RWPE2 (cell line): Measurements from ENCODE around the gene LCN2.
"Not testable (repeated sequence)": the region's sequence is repeated elsewhere in the genome, so short reads cannot be mapped to it uniquely, and the experiment has no call there.

Experiments used
- ATAC-seq: fragments of 200-7000 bp; cut with Tn5 transposase; 3 replicates; pipeline ENCODE4 v1.9.1; 2021; ENCODE audit warnings: low read depth
- DNase-seq: peaks from one replicate; pipeline ENCODE4 v3.0.0-alpha.2; 2020; ENCODE audit warnings: low spot score
- H3K27ac ChIP-seq: fragments of 450-650 bp; 2 replicates; pipeline ENCODE4 v1.5.1; 2017; ENCODE audit warnings: mild to moderate bottlenecking; ENCODE audit not compliant: poor library complexity, severe bottlenecking
- H3K27me3 ChIP-seq: fragments of 250-450 bp; sonication (Bioruptor Pico); 2 replicates; pipeline ENCODE4 v1.5.1; 2021; ENCODE audit warnings: mild to moderate bottlenecking, moderate library complexity; ENCODE audit not compliant: insufficient read depth, poor library complexity, severe bottlenecking
- H3K36me3 ChIP-seq: fragments of 250-450 bp; sonication (Bioruptor Pico); 2 replicates; pipeline ENCODE4 v1.5.1; 2020; ENCODE audit warnings: low read depth, mild to moderate bottlenecking, moderate library complexity
- H3K4me1 ChIP-seq: fragments of 250-450 bp; sonication (Bioruptor Pico); 2 replicates; pipeline ENCODE4 v1.5.1; 2021; ENCODE audit warnings: mild to moderate bottlenecking, moderate library complexity; ENCODE audit not compliant: insufficient read depth, poor library complexity, severe bottlenecking
- H3K4me3 ChIP-seq: fragments of 250-450 bp; sonication (Bioruptor Pico); 2 replicates; pipeline ENCODE4 v1.5.1; 2021; ENCODE audit warnings: mild to moderate bottlenecking, moderate library complexity; ENCODE audit not compliant: severe bottlenecking
- H3K9me3 ChIP-seq: fragments of 250-450 bp; sonication (Bioruptor Pico); 2 replicates; pipeline ENCODE4 v1.5.1; 2021; ENCODE audit warnings: mild to moderate bottlenecking, moderate library complexity; ENCODE audit not compliant: severe bottlenecking
- TF ChIP-seq, protein P1 (sequence below): fragments of 450-650 bp; IDR thresholded peaks from one replicate; pipeline ENCODE4 v1.5.1; 2017; ENCODE audit warnings: mild to moderate bottlenecking, moderate library complexity; ENCODE audit not compliant: poor library complexity, severe bottlenecking

Gene LCN2

GRCh38 chr9:128109050-128109709 lies 40.1 kb upstream of the LCN2 start:
- Histone ChIP-seq H3K4me1 (no peaks in the 10 kb centered on the region), H3K27ac (no peak overlapping the region), H3K9me3 (no peaks in the 10 kb centered on the region), H3K27me3 (no peaks in the 10 kb centered on the region), H3K4me3 (no peak overlapping the region), H3K36me3 (peaks cover 31% of the 10 kb centered on the region)
- TF ChIP-seq, protein P1, sequence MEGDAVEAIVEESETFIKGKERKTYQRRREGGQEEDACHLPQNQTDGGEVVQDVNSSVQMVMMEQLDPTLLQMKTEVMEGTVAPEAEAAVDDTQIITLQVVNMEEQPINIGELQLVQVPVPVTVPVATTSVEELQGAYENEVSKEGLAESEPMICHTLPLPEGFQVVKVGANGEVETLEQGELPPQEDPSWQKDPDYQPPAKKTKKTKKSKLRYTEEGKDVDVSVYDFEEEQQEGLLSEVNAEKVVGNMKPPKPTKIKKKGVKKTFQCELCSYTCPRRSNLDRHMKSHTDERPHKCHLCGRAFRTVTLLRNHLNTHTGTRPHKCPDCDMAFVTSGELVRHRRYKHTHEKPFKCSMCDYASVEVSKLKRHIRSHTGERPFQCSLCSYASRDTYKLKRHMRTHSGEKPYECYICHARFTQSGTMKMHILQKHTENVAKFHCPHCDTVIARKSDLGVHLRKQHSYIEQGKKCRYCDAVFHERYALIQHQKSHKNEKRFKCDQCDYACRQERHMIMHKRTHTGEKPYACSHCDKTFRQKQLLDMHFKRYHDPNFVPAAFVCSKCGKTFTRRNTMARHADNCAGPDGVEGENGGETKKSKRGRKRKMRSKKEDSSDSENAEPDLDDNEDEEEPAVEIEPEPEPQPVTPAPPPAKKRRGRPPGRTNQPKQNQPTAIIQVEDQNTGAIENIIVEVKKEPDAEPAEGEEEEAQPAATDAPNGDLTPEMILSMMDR, result no peak
- DNase-seq (no peak), ATAC-seq (no peak)

DNA sequence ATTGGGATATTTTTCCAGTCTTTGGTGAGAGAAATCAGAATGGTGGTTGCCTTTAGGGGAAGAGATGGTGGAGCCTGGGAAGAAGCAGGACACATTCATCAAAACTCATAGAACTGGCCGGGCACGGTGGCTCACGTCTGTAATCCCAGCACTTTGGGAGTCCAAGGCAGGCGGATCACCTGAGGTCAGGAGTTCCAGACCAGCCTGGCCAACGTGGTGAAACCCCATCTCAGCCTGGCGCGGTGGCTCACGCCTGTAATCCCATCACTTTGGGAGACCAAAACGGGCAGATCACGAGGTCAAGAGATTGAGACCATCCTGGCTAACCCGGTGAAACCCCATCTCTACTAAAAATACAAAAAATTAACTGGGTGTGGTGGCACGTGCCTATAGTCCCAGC lies 37.5 kb upstream of the LCN2 start:
- not testable (repeated sequence) for DNase-seq, H3K27me3 ChIP-seq, H3K4me1 ChIP-seq, H3K27ac ChIP-seq, H3K4me3 ChIP-seq, H3K9me3 ChIP-seq, ATAC-seq
- H3K36me3 ChIP-seq, result peaks cover 15% of the 10 kb centered on the region

DNA sequence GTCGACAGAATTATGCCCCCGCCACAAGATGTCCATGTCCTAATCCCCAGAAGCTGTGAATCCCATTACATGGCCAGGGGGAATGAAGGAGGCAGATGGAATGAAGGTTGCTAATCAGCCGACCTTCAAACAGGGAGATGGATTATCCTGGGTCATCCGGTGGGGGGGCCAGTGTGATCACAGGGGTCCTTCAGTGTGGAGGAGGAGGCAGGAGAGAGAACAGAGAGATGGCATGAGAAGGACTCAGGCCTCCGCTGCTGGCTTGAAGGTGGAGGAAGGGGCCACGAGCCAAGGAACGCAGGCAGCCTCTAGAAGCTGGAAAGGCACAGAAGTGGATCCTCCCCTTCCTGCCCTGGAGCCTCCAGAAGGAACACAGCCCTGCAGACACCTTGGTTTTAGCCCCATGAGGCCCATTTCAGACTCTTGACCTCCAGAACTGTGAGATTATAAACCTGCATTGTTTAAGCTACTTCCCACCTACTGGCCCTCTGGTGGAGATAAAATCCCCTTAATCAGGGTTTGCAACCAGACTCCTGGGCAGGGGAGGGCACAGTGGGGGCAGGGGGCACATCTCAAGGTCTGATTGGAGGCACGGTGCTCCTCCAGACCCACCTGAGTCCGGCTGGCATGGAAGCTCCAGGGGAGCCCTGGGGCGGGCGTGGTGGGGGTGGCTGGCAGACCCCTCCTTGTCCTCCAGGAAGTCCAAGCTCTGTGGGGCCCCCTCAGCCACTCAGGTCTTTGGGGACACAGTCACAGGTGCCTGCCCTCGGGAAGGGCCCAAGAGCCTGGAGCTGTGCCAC lies 35.5 kb upstream of the LCN2 start:
- no peaks in the 10 kb centered on the region for H3K27me3 ChIP-seq
- no peak overlapping the region for H3K4me3 ChIP-seq
- no peaks in the 10 kb centered on the region for H3K9me3 ChIP-seq
- no peaks in the 10 kb centered on the region for H3K36me3 ChIP-seq
- DNase-seq (peak; percentile 45), ATAC-seq (no peak)
- TF ChIP-seq, protein P1, result no peak
- no peaks in the 10 kb centered on the region for H3K4me1 ChIP-seq
- H3K27ac ChIP-seq, result no peak overlapping the region

DNA sequence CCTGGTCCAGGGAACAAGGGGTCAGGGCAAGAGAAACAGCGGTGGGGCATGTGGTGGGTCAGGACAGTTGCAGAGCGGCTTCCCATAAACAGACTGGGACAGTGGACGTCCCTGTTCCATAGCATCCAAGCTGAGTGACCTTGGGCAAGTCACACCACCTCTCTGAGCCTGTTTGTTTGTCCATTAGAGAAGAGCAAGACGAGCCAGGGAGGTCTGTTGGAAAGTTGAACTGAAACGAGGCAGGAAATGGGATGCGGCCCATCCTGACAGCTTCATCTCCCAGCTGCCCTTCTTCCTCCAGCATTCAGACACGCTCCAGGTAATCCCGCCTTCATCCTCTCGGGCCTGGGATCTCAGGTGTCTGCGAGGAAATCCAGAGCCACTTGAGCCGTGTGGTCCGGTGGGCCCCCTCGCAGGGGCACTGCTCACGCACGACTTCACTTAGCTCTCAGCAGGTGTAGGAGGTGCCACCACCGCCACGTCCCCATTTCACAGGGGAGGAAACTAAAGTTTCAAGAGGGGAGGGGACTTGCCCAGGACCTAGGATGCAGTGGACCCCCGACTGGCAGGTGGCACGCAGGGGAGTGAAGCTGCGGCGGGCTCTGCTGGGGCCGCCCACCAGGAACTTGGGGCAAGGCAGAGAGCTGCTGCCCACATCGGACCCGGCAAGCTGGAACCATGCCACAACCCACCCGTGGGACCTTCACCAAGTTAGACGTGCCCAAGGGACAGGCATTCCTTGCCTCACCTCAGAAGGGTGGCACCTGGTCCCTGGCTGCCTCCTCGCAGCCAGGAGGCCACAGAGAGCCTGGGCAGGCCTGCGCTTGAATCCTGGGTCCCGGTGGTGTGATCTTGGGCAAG lies 34.7 kb upstream of the LCN2 start:
- H3K4me1 ChIP-seq, result no peaks in the 10 kb centered on the region
- H3K27me3 ChIP-seq, result no peaks in the 10 kb centered on the region
- no peak for ATAC-seq
- TF ChIP-seq, protein P1, result no peak
- no peaks in the 10 kb centered on the region for H3K36me3 ChIP-seq
- H3K27ac ChIP-seq, result no peak overlapping the region
- no peak overlapping the region for H3K4me3 ChIP-seq
- no peaks in the 10 kb centered on the region for H3K9me3 ChIP-seq
- DNase-seq, result peak; percentile 53
